ENCODE results near the gene SRC.
A peak's percentile ranks its signal among the peaks of the same experiment; 100 is the strongest.

SRC gene

DNA sequence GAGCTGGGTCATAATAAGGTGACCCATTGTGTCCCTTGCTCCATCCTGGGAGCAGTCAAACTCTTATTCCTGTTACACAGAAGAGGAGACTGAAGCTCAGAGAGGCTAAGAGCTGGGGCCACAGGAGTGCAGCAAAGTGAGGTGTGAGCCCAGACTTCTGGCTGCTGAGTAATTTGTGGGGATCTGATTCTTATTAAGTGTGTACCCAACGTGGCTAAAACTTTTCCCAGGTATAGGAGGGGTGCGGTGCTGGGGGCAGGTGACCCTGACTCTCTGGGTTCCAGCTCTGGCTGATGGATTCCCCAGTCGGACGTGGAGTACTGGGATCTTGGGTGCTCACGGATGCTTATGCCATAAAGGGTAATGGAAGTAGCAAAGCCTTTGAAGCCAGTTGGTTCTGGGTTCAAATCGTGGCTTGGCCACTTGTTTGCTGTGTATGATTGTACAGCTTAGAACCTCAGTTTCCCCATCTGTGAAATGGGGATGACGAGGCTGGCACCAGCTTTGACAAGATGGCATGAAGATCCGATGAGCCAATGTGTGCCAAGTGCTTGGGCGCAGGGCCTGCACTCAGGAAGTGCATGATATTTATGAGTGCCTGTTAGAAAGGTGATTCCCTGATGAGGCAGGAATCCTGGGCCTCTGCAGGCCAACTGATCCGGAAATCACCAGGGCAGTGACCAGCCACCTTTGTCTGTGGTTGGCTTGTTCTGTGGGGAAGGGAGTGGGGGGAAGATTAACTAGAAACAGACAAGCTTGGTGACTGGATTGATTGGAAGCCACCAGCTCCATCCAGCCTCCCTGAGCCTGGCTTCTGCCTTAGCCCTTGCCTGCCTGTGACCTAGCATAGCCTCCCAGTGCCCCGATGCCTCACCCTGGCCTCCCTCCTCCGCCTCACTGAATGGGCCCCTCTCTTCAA lies 6.0 kb downstream of the SRC start:
- peak; percentile 45 for DNase-seq

DNA sequence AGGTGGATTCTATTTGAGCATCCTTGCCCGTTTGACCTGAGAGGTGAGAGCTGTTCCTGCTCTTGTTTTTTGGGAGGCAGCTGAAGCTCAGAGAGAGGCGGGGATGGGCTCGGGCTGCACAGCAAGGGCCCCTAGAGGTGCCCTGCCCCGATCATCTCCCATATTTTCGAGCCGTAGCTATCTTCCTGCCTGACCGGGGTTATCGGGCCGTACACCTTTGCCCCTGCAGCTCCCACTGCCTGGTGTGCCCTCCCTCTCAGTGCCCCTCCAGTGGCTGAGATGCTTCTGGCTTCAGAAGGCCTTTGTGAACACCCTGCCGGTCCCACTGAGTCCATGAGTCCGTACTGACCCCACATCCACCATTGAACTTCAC lies 6.7 kb downstream of the SRC start:
- peak; percentile 39 for DNase-seq

DNA sequence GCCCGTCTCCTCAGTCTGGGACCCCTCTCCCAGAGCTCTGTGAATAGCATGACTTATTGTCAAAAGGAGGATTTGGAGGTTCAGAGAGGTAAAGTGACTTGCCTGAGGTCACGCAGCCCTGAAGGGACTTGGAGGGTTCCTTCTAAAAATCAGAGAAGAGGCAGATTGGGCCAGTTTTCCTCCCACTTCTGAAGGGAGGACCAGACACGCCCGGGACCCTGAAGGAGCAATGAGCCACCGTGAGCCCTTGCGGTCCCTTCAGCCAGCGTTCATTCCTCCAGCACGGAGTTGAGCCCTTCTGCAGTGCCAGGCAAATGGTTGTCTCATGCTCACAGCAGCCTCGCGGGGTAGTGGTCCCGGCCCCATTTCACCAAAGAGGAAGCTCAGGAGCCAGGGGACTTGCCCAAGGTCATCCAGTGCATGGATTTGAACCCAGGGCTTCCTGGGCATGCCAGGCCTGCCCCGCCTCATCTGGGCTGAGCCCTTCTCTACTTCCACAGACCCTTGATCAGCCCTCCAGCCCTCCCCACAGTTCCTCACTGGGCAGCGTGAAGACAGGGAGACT lies 7.4 kb downstream of the SRC start:
- DNase-seq = peak; percentile 42

GRCh38 chr20:37354210-37355195 lies 8.6 kb downstream of the SRC start:
- peak; percentile 37 for DNase-seq

DNA sequence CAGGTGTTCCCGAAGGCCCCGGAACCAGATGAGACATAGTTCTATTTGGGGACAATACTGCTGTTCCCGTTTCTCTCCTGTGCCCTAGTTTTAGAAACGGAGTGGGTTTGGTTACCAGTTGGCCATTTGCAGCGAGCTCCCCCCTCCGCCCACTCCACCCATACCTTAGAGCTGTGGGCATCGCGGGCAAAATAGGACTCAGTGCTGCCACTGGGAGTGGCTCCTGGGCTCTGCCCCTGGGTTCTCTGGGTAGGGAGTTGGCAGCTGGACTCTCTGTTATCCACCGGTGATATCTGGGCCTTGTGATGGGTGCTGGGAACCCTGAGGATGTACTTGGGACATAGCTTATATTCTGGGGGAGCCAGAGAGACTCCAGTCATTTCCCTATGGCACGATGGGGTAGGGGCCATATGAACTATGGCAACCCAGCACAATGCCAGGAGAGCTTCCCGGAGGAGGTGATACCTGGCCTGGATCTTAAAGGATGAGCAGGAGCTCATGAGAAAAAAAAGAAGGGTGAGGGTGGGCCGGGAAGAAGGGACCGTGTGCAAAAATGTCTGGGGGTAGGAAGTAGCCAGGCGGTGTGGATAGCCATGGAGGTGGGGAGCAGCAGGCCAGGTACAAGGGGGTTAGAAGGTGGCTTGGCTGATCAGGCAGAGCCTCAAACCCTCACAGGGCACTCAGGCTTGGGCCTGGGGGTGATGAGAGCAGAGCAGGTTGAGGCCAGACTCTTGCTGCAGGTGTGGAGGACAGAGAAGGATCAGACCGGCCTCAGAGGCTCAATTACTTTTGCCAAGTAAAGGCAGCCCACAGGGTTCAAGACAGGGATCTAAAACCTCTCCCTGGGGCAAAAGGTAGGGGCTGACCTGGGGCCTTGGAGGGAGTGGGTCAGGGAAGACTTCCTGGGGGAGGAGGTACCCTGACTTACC lies 9.6 kb downstream of the SRC start:
- peak; percentile 32 for DNase-seq

DNA sequence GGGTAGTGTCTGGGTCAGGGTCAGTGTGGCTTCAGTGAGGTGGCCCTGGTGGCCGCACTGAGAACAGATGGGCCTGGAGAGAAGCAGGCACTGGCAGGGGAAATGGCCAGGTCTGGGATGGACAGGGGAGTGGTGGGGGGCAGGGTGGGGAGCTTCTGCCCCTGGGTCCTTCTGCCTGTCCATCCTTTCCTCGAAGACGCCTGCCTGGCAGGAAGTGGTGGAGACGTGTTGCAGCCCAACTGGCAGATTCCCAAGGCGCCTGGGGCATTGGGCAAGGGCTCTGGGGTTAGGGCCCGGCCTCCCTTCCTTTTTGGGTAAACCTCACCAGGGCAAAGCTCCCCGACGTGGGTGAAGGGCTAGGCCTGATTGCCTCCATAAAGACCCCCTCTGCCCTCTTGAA lies 10.4 kb downstream of the SRC start:
- DNase-seq = peak; percentile 54

DNA sequence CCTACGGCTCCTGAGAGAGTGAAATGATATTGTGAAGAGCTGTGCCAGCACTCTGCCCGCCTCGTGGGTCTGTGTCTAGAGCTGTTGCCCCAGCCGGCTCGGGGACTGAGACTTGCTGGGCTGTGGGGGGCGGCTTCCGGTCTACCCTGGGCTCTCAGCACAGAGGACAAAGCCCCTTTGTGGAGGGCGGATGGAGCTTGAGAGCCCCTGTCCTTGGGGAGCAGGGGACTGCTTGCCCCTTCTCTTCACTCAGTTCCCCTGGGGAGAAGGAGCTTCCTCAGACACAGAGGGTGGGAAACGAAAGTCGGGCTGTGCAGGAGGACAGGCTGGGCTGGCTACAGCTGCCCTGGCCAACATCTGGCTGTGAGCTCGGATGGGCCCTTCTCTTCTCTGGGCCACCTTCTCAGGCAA lies 11.0 kb downstream of the SRC start:
- peak; percentile 38 for DNase-seq

DNA sequence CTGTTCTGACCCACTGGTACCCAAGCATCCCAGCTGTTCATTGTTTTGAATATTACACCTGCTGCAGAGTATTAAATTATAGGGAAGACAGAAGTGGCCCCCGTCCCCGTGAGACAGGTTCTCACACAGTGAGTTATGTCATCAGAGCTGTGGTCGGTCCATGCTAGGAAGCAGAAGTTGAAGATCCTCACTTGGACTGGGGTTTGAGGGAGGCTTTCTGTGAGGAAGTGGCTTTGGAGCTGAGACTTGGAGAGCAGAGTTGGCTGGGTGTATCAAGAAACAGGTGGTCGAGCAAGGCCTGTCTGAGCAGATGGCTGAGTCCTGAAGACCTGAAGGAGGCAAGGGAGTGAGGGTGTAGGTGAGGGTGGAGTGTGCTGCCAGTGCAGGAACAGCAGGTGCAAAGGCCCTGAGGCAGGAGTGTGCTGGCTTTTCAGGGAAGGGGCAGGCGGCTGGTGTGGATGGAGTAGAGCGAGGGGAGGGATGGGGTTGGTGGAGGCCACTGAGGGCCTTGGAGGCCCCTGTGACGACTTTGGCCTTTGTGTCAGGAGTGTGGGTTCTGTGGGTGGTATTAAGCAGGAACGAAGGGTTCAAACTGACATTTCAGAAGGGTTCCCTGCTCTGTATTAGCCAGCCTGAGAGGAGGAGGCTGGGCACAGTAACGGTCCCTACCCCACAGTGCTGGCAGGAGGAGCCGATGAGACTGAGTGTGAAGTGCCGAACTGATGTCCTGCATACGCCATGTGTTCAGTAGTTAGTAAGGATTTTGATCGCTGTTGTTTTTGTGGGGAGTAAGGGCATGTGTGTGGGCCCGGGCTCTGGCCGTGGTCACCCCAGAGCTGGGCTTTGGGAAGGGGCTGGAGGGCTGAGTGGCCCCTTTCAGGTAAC lies 11.8 kb downstream of the SRC start:
- DNase-seq = peak; percentile 42

GRCh38 chr20:37358366-37359150 lies 12.6 kb downstream of the SRC start:
- DNase-seq = peak; percentile 45

DNA sequence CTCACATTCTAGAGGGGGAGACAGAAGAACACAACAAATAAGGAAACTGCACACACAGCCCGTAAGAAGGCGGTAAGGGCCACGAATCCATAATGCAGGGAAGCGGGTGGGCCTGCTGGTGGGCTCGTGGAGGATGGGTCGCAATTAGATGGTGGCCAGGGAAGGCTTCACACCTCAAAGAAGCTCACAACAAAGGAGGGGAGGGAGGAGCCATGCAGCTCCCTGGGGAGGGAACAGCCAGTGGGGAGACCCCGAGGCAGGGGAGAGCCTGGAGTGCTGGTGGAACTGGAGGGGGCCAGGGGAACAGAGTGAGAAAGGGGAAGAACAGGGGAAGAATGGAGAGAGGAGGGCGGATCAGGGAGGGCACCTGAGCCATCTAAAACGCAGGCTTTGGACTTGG lies 13.4 kb downstream of the SRC start:
- DNase-seq = peak; percentile 35

- no peak for DNase-seq
Measured at GRCh38 chr20:37359836-37360235, 13.9 kb downstream of the SRC start.

- peak; percentile 34 for DNase-seq
Measured at GRCh38 chr20:37360391-37361115, 14.6 kb downstream of the SRC start.

DNA sequence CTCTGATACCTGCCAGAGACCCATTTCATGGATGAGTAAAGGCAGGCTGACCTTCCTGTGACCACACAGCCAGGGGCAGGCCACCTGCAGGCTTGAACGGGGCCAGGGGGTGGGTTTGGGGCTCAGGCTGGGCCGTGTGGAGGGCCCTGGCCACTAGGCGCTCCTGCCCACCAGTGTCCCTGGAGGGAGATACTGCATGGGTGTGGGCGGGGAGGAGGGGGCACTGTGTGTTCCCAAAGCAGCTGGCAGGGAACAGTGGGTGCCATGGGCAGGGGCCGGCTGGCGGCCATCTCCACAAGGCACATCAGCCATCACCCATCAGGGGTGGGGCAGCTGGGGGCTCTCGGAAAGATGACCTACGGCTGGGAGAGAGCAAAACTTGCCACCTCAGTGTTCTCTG lies 15.4 kb downstream of the SRC start:
- peak; percentile 31 for DNase-seq

DNA sequence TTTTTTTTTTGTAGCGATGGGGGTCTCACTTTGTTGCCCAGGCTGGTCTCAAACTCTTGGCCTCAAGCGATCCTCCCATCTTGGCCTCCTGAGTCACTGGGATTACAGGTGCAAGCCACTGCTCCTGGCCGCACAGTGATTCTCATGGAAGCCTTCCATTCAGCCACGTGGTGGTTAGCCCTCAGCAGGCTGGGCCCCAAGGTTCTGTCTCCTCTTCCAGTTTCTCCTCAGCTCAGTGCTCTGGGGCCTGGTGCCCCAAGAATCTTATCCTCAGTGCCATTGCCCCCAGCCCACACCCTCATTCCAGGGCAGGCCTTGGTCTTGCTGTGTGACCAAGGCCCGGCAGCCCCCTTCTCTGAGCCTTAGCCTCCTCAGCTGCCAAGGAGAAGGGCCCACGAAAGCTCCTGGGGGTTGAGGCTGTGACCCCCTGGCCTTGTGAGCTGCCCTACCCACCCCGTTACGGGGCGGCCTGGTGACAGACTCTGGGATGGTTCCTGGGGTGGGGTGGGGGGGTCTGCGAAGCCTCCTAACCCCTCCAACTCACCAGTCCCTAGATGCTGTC lies 16.4 kb downstream of the SRC start:
- peak; percentile 38 for DNase-seq

DNA sequence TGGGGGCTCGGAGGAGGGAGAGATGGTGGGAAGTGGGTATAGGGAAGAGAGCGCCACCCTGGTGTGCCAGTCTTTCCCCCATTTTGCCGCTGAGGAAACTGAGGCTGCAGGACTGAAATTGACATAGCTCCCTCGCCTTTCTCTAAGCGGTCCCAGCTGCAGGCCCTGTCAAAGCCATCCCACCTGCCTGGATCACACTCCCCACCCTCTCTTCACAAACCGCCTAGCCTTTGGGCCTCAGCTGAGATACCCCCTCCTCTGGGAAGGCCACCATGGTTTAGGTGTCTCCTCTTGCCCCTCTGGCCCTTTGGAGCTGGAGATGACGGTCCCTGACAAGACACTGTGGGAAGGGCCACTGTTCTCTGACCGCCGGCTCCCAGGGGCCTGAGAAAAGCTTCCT lies 16.9 kb downstream of the SRC start:
- DNase-seq = no peak

- DNase-seq = peak; percentile 51
Measured at GRCh38 chr20:37363221-37364012, 17.5 kb downstream of the SRC start.

DNA sequence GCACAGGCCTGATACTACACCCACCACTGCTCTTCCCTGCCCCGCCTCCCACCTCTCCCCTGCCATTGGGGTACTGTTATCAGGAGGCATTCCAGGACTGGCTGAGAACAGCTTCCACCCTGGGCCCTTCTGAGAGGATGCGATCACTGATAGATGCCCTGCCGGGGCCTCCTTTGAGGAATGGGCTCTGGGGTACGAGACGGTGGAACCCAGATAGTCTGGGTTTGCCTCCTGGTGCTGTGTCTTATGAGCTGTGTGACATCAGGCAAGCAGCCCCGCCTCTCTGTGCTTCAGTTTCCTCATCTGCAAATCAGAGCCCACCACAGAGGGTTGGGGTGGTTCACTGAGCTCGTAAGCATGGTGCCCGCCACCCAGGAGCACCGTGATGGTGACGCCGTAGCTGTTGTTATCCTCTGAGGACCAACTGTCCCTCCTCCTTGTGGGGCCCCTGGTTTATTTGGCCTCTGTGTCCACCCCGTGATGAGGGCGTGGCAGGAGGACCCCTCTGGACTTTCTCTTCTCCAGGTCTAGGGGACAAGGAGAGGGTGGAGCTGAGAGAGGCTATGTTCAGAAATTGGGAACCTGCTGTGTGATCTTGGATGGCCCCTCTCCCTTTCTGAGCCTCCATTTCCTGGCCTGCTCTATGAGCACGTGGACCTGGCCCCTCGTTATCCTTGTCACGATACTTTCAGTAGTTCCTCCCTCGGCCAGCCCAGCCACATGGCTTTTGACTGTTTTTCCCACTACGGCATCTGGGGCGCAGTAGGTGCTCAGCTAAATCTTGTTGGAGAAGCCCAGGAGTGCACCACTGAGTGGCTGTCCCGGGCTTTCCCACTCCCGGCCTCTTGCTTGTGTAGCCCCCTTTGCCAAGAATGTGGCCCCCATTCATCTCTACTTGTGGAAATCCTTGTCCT lies 18.3 kb downstream of the SRC start:
- DNase-seq = peak; percentile 47

Measured in islet precursor cell (in vitro differentiated cells).